NCI-H1694 treated with DMSO at 0.1 percent for 48 hours (cell line): Measurements from ENCODE around the gene MTR.

Experiments used
- DNase-seq: peaks from one replicate; lab custom pipeline; 2025; lab: John Stamatoyannopoulos, UW

The MTR gene

DNA sequence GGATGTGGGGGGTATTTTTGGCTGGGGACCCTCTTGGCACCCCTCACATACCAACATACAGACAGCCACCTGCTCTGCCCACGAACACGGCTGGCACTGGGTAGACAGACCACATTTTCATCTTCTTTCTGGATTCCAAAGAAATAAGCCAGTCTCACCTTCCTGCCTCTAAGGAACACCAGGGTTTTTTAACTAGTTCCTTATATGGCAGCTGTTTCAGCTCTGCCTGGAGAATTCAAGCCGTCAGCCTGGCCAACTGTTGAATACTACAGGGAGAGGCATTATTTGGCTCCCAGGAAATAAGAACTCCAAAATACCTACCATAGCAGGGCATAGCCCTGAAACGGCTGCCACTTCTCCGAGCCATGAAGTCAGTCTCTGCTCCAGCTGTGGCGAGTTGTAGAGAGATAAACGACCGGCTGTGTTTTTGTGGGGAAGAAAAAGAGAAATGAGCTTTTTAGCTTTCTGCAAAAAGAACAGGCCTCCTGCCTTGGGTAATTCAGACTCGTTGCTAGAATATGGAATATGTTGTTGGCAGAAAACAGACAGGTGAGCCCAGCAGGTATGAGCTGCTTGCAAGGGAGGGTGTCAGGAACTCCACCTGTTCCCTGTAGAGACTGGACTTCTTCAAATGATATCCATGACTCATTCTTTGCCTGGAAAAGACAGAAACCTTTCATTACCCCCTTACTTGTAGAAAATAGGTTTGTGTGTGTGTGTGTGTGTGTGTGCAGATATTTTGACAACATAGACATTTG is 157.3 kb downstream of the MTR start:
- DNase-seq, result no peak

- no peak for DNase-seq
Measured at GRCh38 chr1:236953151-236953700, 158.1 kb downstream of the MTR start.
